GOT3 (cell line): Measurements from ENCODE around the gene TRMT61A.
"Not testable (repeated sequence)": the region's sequence is repeated elsewhere in the genome, so short reads cannot be mapped to it uniquely, and the experiment has no call there.

Source experiments
- DNase-seq: peaks from one replicate; lab custom pipeline; 2025; ENCODE audit warnings: mixed read lengths; lab: John Stamatoyannopoulos, UW

TRMT61A gene

GRCh38 chr14:103522649-103523574 is 6.1 kb upstream of the TRMT61A start, which contains the start of gene CKB:
Gene CKB, minus strand, starts transcription at chr14:103522830. Its CDS starts 337 bp downstream, at chr14:103522493.
- DNase-seq = no peak

GRCh38 chr14:103523575-103523954 is 5.4 kb upstream of the TRMT61A start:
- DNase-seq = no peak

DNA sequence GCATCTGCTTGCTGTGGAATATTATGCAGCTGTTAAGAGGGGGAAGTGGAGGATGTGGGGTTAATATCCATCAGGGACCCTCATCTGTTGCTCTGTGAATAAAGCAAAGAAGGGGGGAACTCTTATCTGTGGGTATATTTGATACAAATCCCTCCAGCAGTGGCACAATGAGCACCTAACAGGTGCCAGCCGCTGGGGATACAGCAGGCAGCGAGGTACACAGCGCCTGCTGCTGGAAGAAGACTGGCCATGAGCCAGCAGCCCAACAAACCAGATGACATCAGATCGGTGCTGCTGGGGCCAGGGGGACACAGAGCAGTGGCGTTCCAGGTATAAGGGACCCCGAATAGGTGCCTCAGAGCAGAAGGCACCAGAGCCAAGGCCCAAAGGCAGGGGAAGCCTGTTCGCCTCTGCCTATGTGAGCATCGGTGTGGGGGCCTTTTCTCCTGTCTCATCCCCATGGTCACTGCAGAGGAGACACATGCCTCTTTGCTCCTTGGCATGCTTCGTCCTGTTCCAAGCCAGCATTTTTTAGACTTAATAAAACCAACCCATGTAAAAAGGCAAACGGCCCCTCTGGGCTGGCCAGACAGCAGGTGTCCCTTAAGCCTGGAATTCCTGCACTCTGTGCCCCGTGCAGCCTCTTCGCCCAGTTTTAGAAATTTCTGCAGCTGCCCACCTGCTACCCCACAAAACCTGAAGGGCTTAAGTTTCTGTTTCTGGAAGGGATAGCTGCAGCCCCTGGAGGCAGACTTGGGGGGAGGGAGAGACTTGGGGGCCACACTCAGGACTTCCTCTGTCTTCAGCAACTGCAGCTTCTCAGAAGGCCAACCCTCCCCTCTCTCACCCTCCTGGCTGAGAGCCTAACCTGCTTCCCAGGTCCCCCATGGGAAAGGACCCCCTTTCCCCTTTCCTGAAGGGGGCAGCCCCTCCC is 4.7 kb upstream of the TRMT61A start:
- DNase-seq = no peak

DNA sequence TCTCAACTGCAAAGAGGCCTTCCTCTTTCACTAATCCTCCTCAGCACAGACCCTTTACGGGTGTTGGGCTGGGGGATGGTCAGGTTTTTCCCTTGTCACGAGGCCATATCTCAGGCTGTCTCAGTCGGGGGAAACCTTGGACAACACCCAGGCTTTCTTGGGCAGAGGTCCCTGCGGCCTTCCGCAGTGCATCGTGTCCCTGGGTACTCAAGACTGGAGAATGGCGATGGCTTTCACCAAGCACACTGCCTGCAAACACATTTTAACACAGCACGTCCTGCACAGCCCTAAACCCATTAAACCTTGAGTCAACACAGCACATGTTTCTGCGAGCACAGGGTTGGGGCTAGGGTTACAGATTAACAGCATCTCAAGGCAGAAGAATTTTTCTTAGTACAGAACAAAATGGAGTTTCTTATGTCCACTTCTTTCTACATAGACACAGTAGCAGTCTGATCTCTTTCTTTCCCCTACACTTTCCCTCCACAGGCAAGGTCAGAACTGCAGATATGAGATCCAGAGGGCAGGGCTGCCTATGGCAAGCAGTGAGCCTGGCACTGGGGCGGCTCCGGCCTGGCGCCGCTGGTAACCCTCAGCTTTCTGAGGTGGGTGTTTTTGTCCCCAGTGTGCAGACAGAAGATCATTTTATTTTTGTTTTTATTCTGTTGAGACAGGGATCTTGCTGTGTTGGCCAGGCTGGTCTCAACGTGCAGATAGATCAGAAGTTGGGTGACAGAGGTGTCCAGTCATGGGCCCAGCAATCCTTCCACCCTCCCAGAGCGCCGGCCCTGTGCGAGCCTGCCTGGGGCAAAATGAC is 3.4 kb upstream of the TRMT61A start:
- not testable (repeated sequence) for DNase-seq

DNA sequence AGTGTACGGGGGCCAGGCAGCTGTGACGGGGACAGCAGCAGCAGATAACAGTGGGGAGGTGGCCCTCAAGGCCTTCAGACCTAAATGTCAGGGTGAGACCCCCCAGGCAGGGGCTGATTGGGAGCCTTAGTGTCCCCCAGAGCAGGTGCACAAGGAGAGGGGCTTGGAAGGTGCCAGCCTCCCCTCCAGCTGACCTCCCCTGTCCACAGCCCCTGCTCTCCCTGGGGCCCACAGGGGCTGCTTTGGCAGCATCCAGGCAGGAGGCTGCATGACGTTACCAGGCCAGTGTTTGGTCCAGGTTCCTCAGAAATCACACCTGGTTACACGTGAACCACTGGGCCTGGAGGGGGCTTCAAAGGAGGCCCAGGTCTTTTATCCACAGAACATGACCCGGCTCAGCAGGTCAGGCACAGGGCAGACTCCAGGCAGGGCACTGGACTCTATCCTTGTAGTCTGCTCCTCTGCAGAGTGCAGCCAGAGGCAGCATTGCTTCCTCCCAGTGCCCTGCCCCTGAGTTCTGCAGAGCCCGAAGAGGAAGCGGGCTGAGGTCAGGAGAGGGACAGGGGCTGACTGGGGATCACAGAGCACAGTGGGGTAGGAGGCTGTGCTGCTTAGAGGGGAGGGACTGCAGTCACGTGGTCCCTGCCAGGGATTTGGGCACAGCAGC is 2.6 kb upstream of the TRMT61A start:
- DNase-seq = no peak

DNA sequence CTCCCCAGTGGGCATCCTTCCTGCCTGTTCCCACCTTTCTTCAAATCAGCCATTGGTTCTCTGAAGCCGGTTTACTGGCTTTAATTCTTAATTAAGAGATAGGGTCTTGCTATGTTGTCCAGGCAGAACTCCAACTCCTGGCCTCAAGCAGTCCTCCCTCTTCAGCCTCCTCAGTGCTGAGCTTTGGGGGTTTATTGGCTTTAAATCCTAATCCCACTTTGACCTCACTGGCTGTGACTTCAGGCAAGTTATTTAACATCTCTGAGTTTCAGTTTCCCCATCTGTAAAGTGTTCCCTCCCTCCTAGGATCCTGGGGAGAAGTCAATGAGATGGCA is 2.1 kb upstream of the TRMT61A start:
- no peak for DNase-seq

GRCh38 chr14:103527408-103528145 is 1.4 kb upstream of the TRMT61A start:
- peak; percentile 15 for DNase-seq

GRCh38 chr14:103528146-103528586 is 830 bp upstream of the TRMT61A start:
- no peak for DNase-seq

GRCh38 chr14:103529383-103530365 is 678 bp downstream of the TRMT61A start:
- DNase-seq = no peak

- DNase-seq = no peak
These were observed 1.4 kb downstream of the TRMT61A start for GRCh38 chr14:103530390-103530789.

DNA sequence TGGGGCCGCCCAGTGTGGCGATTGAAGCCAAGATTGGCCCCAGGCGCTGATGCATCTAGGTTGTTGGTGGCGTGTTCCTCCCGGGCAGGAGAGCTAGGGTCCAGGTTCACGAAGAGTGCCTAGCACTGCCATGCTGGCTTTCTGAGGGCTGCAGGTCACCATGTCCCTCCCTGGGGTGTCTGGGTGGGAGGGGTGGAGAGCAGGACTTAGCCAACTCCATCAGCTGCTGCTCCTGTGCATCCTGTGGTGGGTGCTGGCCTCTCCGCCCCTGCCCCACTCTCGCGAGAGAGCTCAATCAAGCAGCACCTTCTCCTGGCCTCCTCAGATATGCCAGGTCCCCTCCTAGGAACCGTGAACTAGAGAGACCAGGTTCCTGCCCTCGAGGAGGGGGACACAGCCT is 1.8 kb downstream of the TRMT61A start:
- DNase-seq = no peak

GRCh38 chr14:103531421-103532215 is 2.6 kb downstream of the TRMT61A start:
- no peak for DNase-seq

DNA sequence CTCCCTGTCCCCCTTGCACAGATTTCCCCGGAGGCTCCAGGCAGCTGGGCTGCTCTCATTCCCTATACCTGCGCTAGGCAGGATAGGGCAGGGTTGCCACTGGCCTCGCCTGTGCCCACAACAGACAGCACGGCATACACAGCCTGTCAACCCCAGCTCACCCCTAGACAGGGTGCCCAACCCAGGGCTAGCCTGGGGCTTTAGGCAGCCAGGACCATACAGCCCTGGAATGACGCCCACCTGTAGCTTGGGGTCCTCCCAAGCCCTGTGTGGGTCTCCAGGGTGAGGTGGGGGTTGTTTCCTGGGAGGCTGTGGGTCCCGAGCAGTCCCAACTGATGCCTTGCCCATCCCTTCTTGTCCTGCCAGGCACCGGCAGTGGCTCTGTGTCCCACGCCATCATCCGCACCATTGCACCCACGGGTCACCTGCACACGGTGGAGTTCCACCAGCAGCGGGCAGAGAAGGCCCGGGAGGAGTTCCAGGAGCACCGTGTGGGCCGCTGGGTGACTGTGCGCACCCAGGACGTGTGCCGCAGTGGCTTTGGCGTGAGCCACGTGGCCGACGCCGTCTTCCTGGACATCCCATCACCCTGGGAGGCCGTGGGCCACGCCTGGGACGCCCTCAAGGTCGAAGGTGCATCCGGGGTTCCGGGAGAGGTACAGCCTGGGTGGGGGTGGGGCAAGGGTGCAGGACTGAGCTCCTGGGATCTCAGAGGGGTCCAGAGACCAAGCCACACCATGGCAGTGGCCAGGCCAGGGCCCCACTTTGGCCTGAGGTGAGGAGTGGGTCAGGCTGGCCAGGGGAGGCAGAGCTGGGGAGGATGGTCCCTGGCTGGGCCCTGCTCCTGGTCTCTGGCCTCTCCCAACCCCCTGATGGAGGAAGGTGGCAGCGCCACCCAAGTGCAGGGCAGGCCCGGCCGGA is 3.5 kb downstream of the TRMT61A start:
- DNase-seq = no peak

GRCh38 chr14:103533137-103533998 is 4.4 kb downstream of the TRMT61A start:
- DNase-seq = no peak

GRCh38 chr14:103533999-103534575 is 5.1 kb downstream of the TRMT61A start:
- DNase-seq = no peak

- DNase-seq = no peak
These were observed 5.6 kb downstream of the TRMT61A start for GRCh38 chr14:103534576-103535061.
